Kidney epithelial cell (primary cell): ENCODE data around the gene PGAM2. TPM values are rescaled to one million over a fixed set of nuclear protein-coding genes. Genes with fewer than 3 reads are reported as not detected.

Experiments used
- DNase-seq: peaks from one replicate; pipeline ENCODE4 v3.0.0-alpha.2; 2010; ENCODE audit warnings: low read depth
- H3K27me3 ChIP-seq: 2 replicates; pipeline ENCODE4 v1.6.0; 2011; ENCODE audit warnings: low read length; ENCODE audit not compliant: control insufficient read depth, insufficient read depth
- H3K36me3 ChIP-seq: 2 replicates; pipeline ENCODE4 v1.5.1; 2011; ENCODE audit warnings: low read length; ENCODE audit not compliant: control insufficient read depth, insufficient read depth
- H3K4me3 ChIP-seq: 2 replicates; pipeline ENCODE4 v1.5.1; 2011; ENCODE audit warnings: low read depth, mild to moderate bottlenecking, control low read depth, low read length
- CTCF ChIP-seq: IDR thresholded peaks from 2 replicates; pipeline ENCODE4 v1.5.1; 2011; ENCODE audit warnings: mild to moderate bottlenecking, moderate library complexity, low read length, control low read depth, inconsistent platforms; ENCODE audit not compliant: insufficient read depth, poor library complexity, severe bottlenecking
- total RNA-seq: library from RNA; depleted of rRNA; stranded (reverse); fragments of >200 nt; gene quantifications from 2 replicates; pipeline ENCODE4 v1.2.3, GENCODE V29; 2015

PGAM2 gene
- total RNA-seq, 1 donor from 2014 or later = not detected

- Histone ChIP-seq H3K36me3 (peaks cover 5% of the 10 kb centered on the region), H3K27me3 (no peaks in the 10 kb centered on the region), H3K4me3 (no peak overlapping the region)
- DNase-seq = no peak
- no peak for TF ChIP-seq CTCF
Observed at GRCh38 chr7:44051611-44052220, 13.7 kb downstream of the PGAM2 start.

DNA sequence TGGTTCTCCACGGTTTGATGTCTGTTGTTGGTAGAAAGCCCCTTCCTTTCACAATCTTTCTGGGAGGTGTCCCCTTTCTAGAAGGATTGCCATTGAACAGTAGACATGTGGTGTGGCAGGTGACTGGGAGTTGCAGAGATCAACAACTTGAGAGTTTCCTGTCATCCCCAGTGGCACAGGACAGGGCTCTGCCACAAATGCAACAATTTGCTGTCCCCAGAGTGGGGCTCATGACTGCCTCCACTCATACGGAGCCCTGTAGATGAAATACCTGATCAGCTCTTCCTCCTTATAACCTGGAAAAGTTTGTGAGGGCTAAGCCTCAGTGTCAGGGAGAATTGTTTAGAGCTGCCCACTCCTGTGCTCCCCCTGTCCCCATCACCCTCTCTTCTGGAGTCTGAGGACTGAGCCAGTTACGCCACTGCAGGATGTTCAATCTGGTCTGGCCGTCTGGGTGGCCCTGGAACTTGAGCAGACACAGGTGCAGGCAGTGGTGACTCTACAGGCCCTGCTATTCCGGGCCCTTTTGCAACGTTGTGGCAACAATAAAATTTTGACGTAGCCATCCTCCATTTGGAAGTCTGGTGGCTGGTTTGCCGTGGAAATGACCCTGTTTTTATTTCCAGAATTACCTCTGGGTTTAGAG is 14.3 kb downstream of the PGAM2 start:
- Histone ChIP-seq H3K4me3 (no peak overlapping the region), H3K27me3 (no peaks in the 10 kb centered on the region), H3K36me3 (peaks cover 3% of the 10 kb centered on the region)
- no peak for DNase-seq
- TF ChIP-seq CTCF = no peak

- DNase-seq = no peak
Observed at GRCh38 chr7:44050121-44050914, 15.0 kb downstream of the PGAM2 start.

GRCh38 chr7:44048031-44048795 is 17.2 kb downstream of the PGAM2 start:
- Histone ChIP-seq H3K36me3 (peaks cover 3% of the 10 kb centered on the region), H3K27me3 (no peaks in the 10 kb centered on the region), H3K4me3 (no peak overlapping the region)
- TF ChIP-seq CTCF = no peak
- DNase-seq = no peak

More at GRCh38 chr7:44050121-44050914, 15.0 kb downstream of the PGAM2 start:
- no peak overlapping the region for H3K4me3 ChIP-seq
- no peak for TF ChIP-seq CTCF
- H3K36me3 ChIP-seq = peaks cover 3% of the 10 kb centered on the region
- H3K27me3 ChIP-seq = no peaks in the 10 kb centered on the region

- Histone ChIP-seq H3K4me3 (no peak overlapping the region), H3K27me3 (no peaks in the 10 kb centered on the region), H3K36me3 (peaks cover 3% of the 10 kb centered on the region)
- no peak for TF ChIP-seq CTCF
- DNase-seq = no peak
Observed at GRCh38 chr7:44046321-44047061, 18.9 kb downstream of the PGAM2 start.
